H1 (cell line): Measurements from ENCODE around the gene BABAM2. TPM values are rescaled to one million over a fixed set of nuclear protein-coding genes. Genes with fewer than 3 reads are reported as not detected.

Experiments
- CTCF ChIA-PET: fragments of 300-600 bp; sonication (Branson Sonifier 250); formaldehyde crosslinking; loops from one replicate; lab custom pipeline; 2021; ENCODE audit not compliant: partially characterized antibody; lab: Charles Lee
- POLR2A ChIA-PET: fragments of 300-600 bp; sonication (Branson Sonifier 250); formaldehyde crosslinking; loops from one replicate; lab custom pipeline; 2021; ENCODE audit warnings: inconsistent platforms; ENCODE audit not compliant: partially characterized antibody; lab: Charles Lee
- DNase-seq, 2 experiments: peaks; one replicate each; pipeline versions ENCODE4 v3.0.0 to v3.0.0-alpha.2; 2010 to 2022; ENCODE audit warnings: low spot score in 2 of 2, low read depth in 1 of 2, mixed read lengths in 1 of 2
- FAIRE-seq: peaks from 2 replicates; lab custom pipeline; 2011; peaks lifted over from hg19 to GRCh38; lab: Jason Lieb, UNC
- H2AFZ ChIP-seq: 2 replicates; pipeline ENCODE4 v1.8.1; 2012; ENCODE audit warnings: low read length, inconsistent platforms
- H2AK5ac ChIP-seq: 2 replicates; pipeline ENCODE4 v1.6.1; 2013; ENCODE audit warnings: low read depth, low read length
- H2BK120ac ChIP-seq: replicated peaks from 2 replicates; pipeline ENCODE3; 2013; ENCODE audit warnings: low read depth, low read length, inconsistent platforms
- H2BK12ac ChIP-seq: 2 replicates; pipeline ENCODE4 v1.6.1; 2013; ENCODE audit warnings: low read depth, low read length
- H2BK15ac ChIP-seq: 2 replicates; pipeline ENCODE4 v1.6.1; 2013; ENCODE audit warnings: low read length
- H2BK20ac ChIP-seq: 2 replicates; pipeline ENCODE4 v1.6.1; 2013; ENCODE audit warnings: low read length
- H2BK5ac ChIP-seq: 2 replicates; pipeline ENCODE4 v1.6.1; 2013; ENCODE audit warnings: low read depth, low read length
- H3K14ac ChIP-seq: 2 replicates; pipeline ENCODE4 v1.6.1; 2013; ENCODE audit warnings: inconsistent platforms; ENCODE audit not compliant: insufficient read length
- H3K18ac ChIP-seq: 2 replicates; pipeline ENCODE4 v1.6.1; 2013; ENCODE audit warnings: low read length; ENCODE audit errors: extremely low read depth
- H3K23ac ChIP-seq: 2 replicates; pipeline ENCODE4 v1.6.1; 2013; ENCODE audit warnings: inconsistent platforms; ENCODE audit not compliant: insufficient read length
- H3K23me2 ChIP-seq: 2 replicates; pipeline ENCODE4 v1.6.1; 2013; ENCODE audit warnings: low read depth, low read length
- H3K27ac ChIP-seq: 2 replicates; pipeline ENCODE4 v1.6.1; 2011; ENCODE audit warnings: low read depth, low read length, inconsistent platforms
- H3K27me3 ChIP-seq, 4 experiments: replicated peaks in 1 of 4; 1 replicate in 1 of 4; 2 replicates in 3 of 4; pipeline versions ENCODE4 v1.6.1 to v1.8.1; 2011 to 2013; ENCODE audit warnings: low read length in 3 of 4, mild to moderate bottlenecking in 3 of 4, inconsistent platforms in 2 of 4, mixed read lengths in 2 of 4, moderate library complexity in 1 of 4; ENCODE audit not compliant: control insufficient read depth in 3 of 4, insufficient read depth in 3 of 4; ENCODE audit errors: extremely low read depth in 1 of 4
- H3K36me3 ChIP-seq, 4 experiments: 2 replicates each; pipeline versions ENCODE4 v1.6.1 to v1.8.1; 2011 to 2013; ENCODE audit warnings: mild to moderate bottlenecking in 4 of 4, low read length in 3 of 4, moderate library complexity in 2 of 4, control low read depth in 1 of 4, inconsistent platforms in 1 of 4; ENCODE audit not compliant: insufficient read depth in 4 of 4, control insufficient read depth in 2 of 4
- H3K4ac ChIP-seq: replicated peaks from 2 replicates; pipeline ENCODE3; 2013; ENCODE audit warnings: low read length, low read depth, mixed read lengths, inconsistent platforms; ENCODE audit not compliant: insufficient read length
- H3K4me1 ChIP-seq, 4 experiments: replicated peaks in 1 of 4; 1 replicate in 1 of 4; 2 replicates in 3 of 4; pipeline versions ENCODE4 v1.6.1 to v1.8.1; 2011 to 2013; ENCODE audit warnings: low read length in 3 of 4, inconsistent platforms in 2 of 4, mixed read lengths in 1 of 4; ENCODE audit not compliant: insufficient read depth in 4 of 4, control insufficient read depth in 3 of 4
- H3K4me2 ChIP-seq, 2 experiments: 2 replicates each; pipeline versions ENCODE4 v1.6.1 to v1.8.1; 2011 to 2013; ENCODE audit warnings: low read depth in 2 of 2, low read length in 2 of 2, control low read depth in 1 of 2, inconsistent platforms in 1 of 2, mild to moderate bottlenecking in 1 of 2; ENCODE audit not compliant: insufficient read depth in 1 of 2
- H3K4me3 ChIP-seq, 4 experiments: fragments of 200-600, 300-600 bp in 1 of 4; sonication (generic), shearing (Covaris generic), sonication (Bioruptor Twin) in 1 of 4; 2 replicates each; pipeline versions ENCODE4 v1.5.1 to v1.8.1; 2011 to 2016; ENCODE audit warnings: low read length in 4 of 4, low read depth in 3 of 4, control low read depth in 2 of 4, inconsistent platforms in 2 of 4, mild to moderate bottlenecking in 2 of 4, mixed read lengths in 1 of 4, moderate library complexity in 1 of 4; ENCODE audit not compliant: insufficient read depth in 2 of 4; ENCODE audit errors: extremely low read depth in 1 of 4
- H3K56ac ChIP-seq: replicated peaks from 2 replicates; pipeline ENCODE3; 2013; ENCODE audit warnings: low read depth, mild to moderate bottlenecking, mixed read lengths, low read length, inconsistent platforms; ENCODE audit not compliant: insufficient read length
- H3K79me1 ChIP-seq: 2 replicates; pipeline ENCODE4 v1.6.1; 2013; ENCODE audit warnings: low read depth, low read length, control low read depth
- H3K79me2 ChIP-seq, 2 experiments: 2 replicates each; pipeline versions ENCODE4 v1.6.1 to v1.8.1; 2012 to 2013; ENCODE audit warnings: low read length in 2 of 2, mild to moderate bottlenecking in 2 of 2, inconsistent platforms in 1 of 2; ENCODE audit not compliant: insufficient read depth in 2 of 2, control insufficient read depth in 1 of 2
- H3K9ac ChIP-seq, 4 experiments: replicated peaks in 1 of 4; 1 replicate in 1 of 4; 2 replicates in 3 of 4; pipeline versions ENCODE4 v1.6.1 to v1.8.1; 2011 to 2013; ENCODE audit warnings: low read depth in 3 of 4, low read length in 3 of 4, control low read depth in 2 of 4, mild to moderate bottlenecking in 2 of 4, moderate library complexity in 2 of 4, inconsistent platforms in 1 of 4; ENCODE audit errors: extremely low read depth in 1 of 4
- H3K9me3 ChIP-seq, 2 experiments: 2 replicates each; pipeline versions ENCODE4 v1.6.1 to v1.8.1; 2012 to 2013; ENCODE audit warnings: mild to moderate bottlenecking in 2 of 2, moderate library complexity in 2 of 2, control low read depth in 1 of 2, inconsistent platforms in 1 of 2, low read depth in 1 of 2, low read length in 1 of 2, mixed read lengths in 1 of 2; ENCODE audit not compliant: insufficient read depth in 2 of 2
- H4K20me1 ChIP-seq, 2 experiments: replicated peaks in 1 of 2; 2 replicates each; pipeline versions ENCODE3 to v1.8.1; 2011 to 2013; ENCODE audit warnings: inconsistent platforms in 2 of 2, low read length in 2 of 2, mild to moderate bottlenecking in 1 of 2; ENCODE audit not compliant: insufficient read depth in 2 of 2, control insufficient read depth in 1 of 2
- H4K5ac ChIP-seq: 2 replicates; pipeline ENCODE4 v1.6.1; 2013; ENCODE audit warnings: low read length, low read depth, mixed read lengths, inconsistent platforms; ENCODE audit not compliant: insufficient read length
- H4K8ac ChIP-seq: 2 replicates; pipeline ENCODE4 v1.8.0; 2013; ENCODE audit warnings: mild to moderate bottlenecking, moderate library complexity, low read length, inconsistent platforms; ENCODE audit not compliant: insufficient read depth; ENCODE audit errors: extremely low read depth
- H4K91ac ChIP-seq: replicated peaks from 2 replicates; pipeline ENCODE3; 2013; ENCODE audit warnings: low read length, mixed read lengths, inconsistent platforms; ENCODE audit not compliant: insufficient read length
- ATF2 ChIP-seq: IDR thresholded peaks from 2 replicates; pipeline ENCODE4 v1.6.1; 2012; ENCODE audit warnings: low read length, inconsistent platforms
- CREB1 ChIP-seq: IDR thresholded peaks from 2 replicates; pipeline ENCODE4 v1.6.1; 2012; ENCODE audit warnings: inconsistent platforms
- GABPA ChIP-seq: IDR thresholded peaks from 2 replicates; pipeline ENCODE4 v1.6.1; 2011; ENCODE audit warnings: mild to moderate bottlenecking, low read length, moderate library complexity, borderline replicate concordance; ENCODE audit not compliant: insufficient read depth
- HDAC2 ChIP-seq, 2 experiments: fragments of 300-600 bp in 1 of 2; sonication (generic) in 1 of 2; IDR thresholded peaks; 2 replicates each; pipeline ENCODE4 v1.6.1; 2011 to 2012; ENCODE audit warnings: low read depth in 2 of 2, low read length in 2 of 2, mild to moderate bottlenecking in 2 of 2, moderate library complexity in 2 of 2, borderline replicate concordance in 1 of 2, inconsistent platforms in 1 of 2
- JUND ChIP-seq: IDR thresholded peaks from 2 replicates; pipeline ENCODE4 v1.6.1; 2011; ENCODE audit warnings: mild to moderate bottlenecking, improper control_type of control experiment, low read length
- MAX ChIP-seq: IDR thresholded peaks from 2 replicates; pipeline ENCODE4 v1.6.1; 2012; ENCODE audit warnings: inconsistent platforms
- NANOG ChIP-seq: IDR thresholded peaks from 2 replicates; pipeline ENCODE4 v1.6.1; 2011; ENCODE audit warnings: low read length, low read depth, mild to moderate bottlenecking, inconsistent platforms; ENCODE audit not compliant: insufficient read depth, poor library complexity, severe bottlenecking
- POU5F1 ChIP-seq: IDR thresholded peaks from 2 replicates; pipeline ENCODE4 v1.6.1; 2011; ENCODE audit warnings: low read depth, mild to moderate bottlenecking, low read length, moderate library complexity
- RNF2 ChIP-seq: fragments of 200-900, 300-1000 bp; sonication (generic); IDR thresholded peaks from 2 replicates; pipeline ENCODE4 v1.7.1; 2016; ENCODE audit warnings: borderline replicate concordance, low read depth, mild to moderate bottlenecking, antibody characterized with exemption, low read length; ENCODE audit not compliant: poor library complexity, severe bottlenecking; ENCODE audit errors: missing control alignments
- SIN3A ChIP-seq, 2 experiments: IDR thresholded peaks in 1 of 2; conservative IDR thresholded peaks in 1 of 2; 2 replicates each; pipeline ENCODE4 v1.6.1; 2011 to 2012; ENCODE audit warnings: low read length in 2 of 2, improper control_type of control experiment in 1 of 2, low read depth in 1 of 2, mild to moderate bottlenecking in 1 of 2
- SIRT6 ChIP-seq: IDR thresholded peaks from one replicate; pipeline ENCODE4 v1.7.1; 2012; ENCODE audit warnings: low read length, inconsistent platforms
- TCF12 ChIP-seq: IDR thresholded peaks from 2 replicates; pipeline ENCODE4 v1.6.1; 2011; ENCODE audit warnings: low read depth, mild to moderate bottlenecking, low read length
- WGBS, 2 experiments: shearing (Covaris generic) in 1 of 2; methylation state at CpG; one replicate each; pipeline versions ENCODE4 v1.1.6 to v1.1.7; 2013 to 2015; ENCODE audit warnings: low lambda C conversion rate in 2 of 2, mixed read lengths in 2 of 2, inconsistent platforms in 1 of 2, low coverage in 1 of 2, missing lambda C conversion rate in 1 of 2; ENCODE audit not compliant: insufficient replicate concordance in 2 of 2, insufficient coverage in 1 of 2, insufficient read length in 1 of 2; ENCODE audit errors: extremely low coverage in 1 of 2, missing lambda C conversion rate in 1 of 2; 5-methylcytosine and 5-hydroxymethylcytosine counted together
- polyA plus RNA-seq, 7 experiments: library from polyadenylated mRNA; depleted of rRNA in 3 of 7; stranded (reverse) in 5 of 7; unstranded in 2 of 7; fragments of >200 nt in 5 of 7; fragments of 200-250 nt in 2 of 7; gene quantifications; 1 replicate in 5 of 7; 2 replicates in 1 of 7; 4 replicates in 1 of 7; pipeline versions ENCODE4 v1.2.1 to v1.2.3, GENCODE V29; 2011 to 2013; ENCODE audit warnings: missing spikeins in 2 of 7, mixed read lengths in 2 of 7
- total RNA-seq: library from RNA; stranded (reverse); fragmentation: NEBNext Ultra II Directional; extraction: Animal tissue kit (Norgen Biotek cat#: 25700); gene quantifications from 2 replicates; pipeline ENCODE4 v1.2.1, GENCODE V29; 2021

The BABAM2 gene
- total and polyA plus RNA-seq, 2 of the 8 experiments (the other 6 are each of a cell fraction or from before 2014, with no cell fraction given), result 15.8 to 20.9 TPM

GRCh38 chr2:28030600-28030999, 140.1 kb downstream of the BABAM2 start:
- no peak for DNase-seq
- H4K91ac ChIP-seq, result no peak overlapping the region
- H3K4ac ChIP-seq, result no peak overlapping the region
- H4K20me1 ChIP-seq, result no peaks in the 10 kb centered on the region
- no peaks in the 10 kb centered on the region for H3K9me3 ChIP-seq
- WGBS, 2 experiments, result 79% methylated on average over 2 of the region's 2 CpGs; no CpG with 5 or more reads in 1 of the 2 experiments
- no peak overlapping the region for H2BK120ac ChIP-seq
- H3K23me2 ChIP-seq, result no peaks in the 10 kb centered on the region
- H3K14ac ChIP-seq, result no peak overlapping the region
- no peak overlapping the region for H3K23ac ChIP-seq
- no peak overlapping the region for H3K9ac ChIP-seq
- no peak overlapping the region for H3K4me2 ChIP-seq
- no peak overlapping the region for H2AK5ac ChIP-seq
- ChIA-PET CTCF (no interaction called here), POLR2A (no interaction called here)
- H2BK12ac ChIP-seq, result no peak overlapping the region
- H3K36me3 ChIP-seq, result no peaks in the 10 kb centered on the region; a peak in 1 of 8 replicates
- no peak overlapping the region for H2BK20ac ChIP-seq
- no peaks in the 10 kb centered on the region for H3K27me3 ChIP-seq
- no peak overlapping the region for H4K5ac ChIP-seq
- H4K8ac ChIP-seq, result no peak overlapping the region
- H3K18ac ChIP-seq, result no peak overlapping the region
- FAIRE-seq, result no peak
- no peak overlapping the region for H2BK15ac ChIP-seq
- H3K4me3 ChIP-seq, result no peak overlapping the region
- no peaks in the 10 kb centered on the region for H3K4me1 ChIP-seq
- H3K56ac ChIP-seq, result no peak overlapping the region
- no peak overlapping the region for H3K27ac ChIP-seq
- no peak overlapping the region for H2BK5ac ChIP-seq
- H3K79me1 ChIP-seq, result no peaks in the 10 kb centered on the region
- no peaks in the 10 kb centered on the region for H3K79me2 ChIP-seq
- H2AFZ ChIP-seq, result no peak overlapping the region
- TF ChIP-seq HDAC2 (IDR thresholded peaks at IDR 0.05; ENCODE audit: borderline replicate concordance in 1 of 2, low read depth in 2 of 2, low read length in 2 of 2) (no peak), SIRT6 (no peak), JUND (no peak), NANOG (no peak), MAX (no peak), CREB1 (no peak), GABPA (no peak), ATF2 (no peak), POU5F1 (no peak), SIN3A (conservative IDR thresholded peaks at IDR 0.05 in 1 of 2, IDR thresholded peaks at IDR 0.05 in 1 of 2; ENCODE audit: low read depth in 1 of 2, low read length in 2 of 2) (no peak), RNF2 (no peak), TCF12 (no peak)
